ENCODE data around the gene NAALADL1. TPM values are rescaled to one million over a fixed set of nuclear protein-coding genes. Genes with fewer than 3 reads are reported as not detected.

NAALADL1 gene
- total RNA-seq, 1 experiment from 2014 or later: not detected

DNA sequence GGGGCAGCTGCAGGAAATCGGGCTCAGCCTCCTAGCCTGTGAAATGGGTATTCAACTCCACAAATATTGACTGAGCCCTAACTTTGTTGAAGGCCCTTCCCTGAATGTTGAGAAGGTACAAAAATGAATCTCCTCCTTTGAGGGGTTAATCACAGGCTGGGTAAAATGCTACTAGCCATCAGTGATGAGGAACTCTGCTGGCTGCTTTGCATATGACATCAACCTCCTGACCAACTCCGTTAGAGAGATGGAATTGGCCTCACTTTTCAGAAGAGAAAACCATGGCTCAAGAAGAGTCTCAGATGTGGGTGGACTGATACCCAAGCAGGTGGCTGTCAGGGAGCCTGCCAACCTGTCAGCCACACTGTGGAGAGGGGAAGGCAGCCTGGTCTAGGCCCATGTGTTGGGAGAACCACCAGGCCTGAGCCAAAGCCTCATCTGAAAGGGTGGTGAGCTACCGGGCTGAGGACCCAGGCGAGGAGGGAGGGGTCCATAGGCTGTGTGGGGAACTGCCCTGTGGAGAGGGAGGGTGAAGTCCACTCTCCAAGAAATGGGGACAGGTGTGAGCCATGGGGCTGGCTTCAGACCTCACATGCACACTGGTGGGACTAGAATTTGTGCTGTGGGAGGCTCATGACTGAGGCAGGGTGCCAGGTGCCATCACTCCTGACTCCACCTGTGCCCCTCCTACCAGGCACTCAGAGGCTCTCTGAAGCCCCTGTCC is 13.7 kb upstream of the NAALADL1 start:
- TF ChIP-seq, protein P1, sequence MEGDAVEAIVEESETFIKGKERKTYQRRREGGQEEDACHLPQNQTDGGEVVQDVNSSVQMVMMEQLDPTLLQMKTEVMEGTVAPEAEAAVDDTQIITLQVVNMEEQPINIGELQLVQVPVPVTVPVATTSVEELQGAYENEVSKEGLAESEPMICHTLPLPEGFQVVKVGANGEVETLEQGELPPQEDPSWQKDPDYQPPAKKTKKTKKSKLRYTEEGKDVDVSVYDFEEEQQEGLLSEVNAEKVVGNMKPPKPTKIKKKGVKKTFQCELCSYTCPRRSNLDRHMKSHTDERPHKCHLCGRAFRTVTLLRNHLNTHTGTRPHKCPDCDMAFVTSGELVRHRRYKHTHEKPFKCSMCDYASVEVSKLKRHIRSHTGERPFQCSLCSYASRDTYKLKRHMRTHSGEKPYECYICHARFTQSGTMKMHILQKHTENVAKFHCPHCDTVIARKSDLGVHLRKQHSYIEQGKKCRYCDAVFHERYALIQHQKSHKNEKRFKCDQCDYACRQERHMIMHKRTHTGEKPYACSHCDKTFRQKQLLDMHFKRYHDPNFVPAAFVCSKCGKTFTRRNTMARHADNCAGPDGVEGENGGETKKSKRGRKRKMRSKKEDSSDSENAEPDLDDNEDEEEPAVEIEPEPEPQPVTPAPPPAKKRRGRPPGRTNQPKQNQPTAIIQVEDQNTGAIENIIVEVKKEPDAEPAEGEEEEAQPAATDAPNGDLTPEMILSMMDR (conservative IDR thresholded peaks at IDR 0.05; ENCODE audit: low read depth, low read length): no peak
- TF ChIP-seq EZH2 (IDR thresholded peaks at IDR 0.05; ENCODE audit: borderline replicate concordance, low read depth, low read length, poor library complexity, severe bottlenecking): no peak
- Histone ChIP-seq H3K36me3 (ENCODE audit: insufficient read depth, low read length, poor library complexity, severe bottlenecking) (peaks cover 9% of the 10 kb centered on the region), H3K27me3 (replicated peaks; ENCODE audit: insufficient read depth, low read depth, low read length, poor library complexity) (no peaks in the 10 kb centered on the region), H3K27ac (ENCODE audit: low read depth, low read length, poor library complexity, severe bottlenecking) (no peak overlapping the region), H3K4me3 (ENCODE audit: low read depth, low read length, poor library complexity, severe bottlenecking) (no peak overlapping the region), H3K4me1 (ENCODE audit: insufficient read depth, low read length, poor library complexity, severe bottlenecking) (peaks cover 3% of the 10 kb centered on the region), H3K9me3 (ENCODE audit: low read depth, low read length, poor library complexity, severe bottlenecking) (no peaks in the 10 kb centered on the region)
- ChIA-PET POLR2A (ENCODE audit: low non-redundant PET) (no interaction called here), CTCF (no interaction called here)
- DNase-seq (ENCODE audit: low spot score): no peak
- no TSS peak for BruUV-seq (replicated peaks)
- intact Hi-C loops (cut with micrococcal nuclease; ENCODE audit: unreplicated experiment): no loop called here

DNA sequence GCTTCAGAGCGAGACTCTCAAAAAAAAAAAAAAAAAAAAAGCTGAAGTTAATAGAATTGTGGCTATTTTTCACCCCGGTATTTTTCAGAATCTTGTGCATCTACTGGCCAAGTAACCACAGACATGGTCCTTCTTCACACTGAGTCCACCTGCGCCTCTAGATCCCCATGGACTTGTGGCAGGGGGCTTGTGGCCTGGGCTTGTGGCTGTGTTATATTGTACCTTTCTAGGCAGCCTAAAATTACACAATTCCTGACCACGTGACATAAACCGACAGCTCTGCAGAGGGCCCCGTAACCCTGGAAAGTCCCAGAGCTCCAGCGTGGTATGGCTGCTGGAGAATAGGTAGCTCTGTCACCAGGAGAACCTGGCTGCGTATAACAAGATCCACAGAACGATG is 10.9 kb upstream of the NAALADL1 start:
- TF ChIP-seq, protein P1 (conservative IDR thresholded peaks at IDR 0.05; ENCODE audit: low read depth, low read length): no peak
- BruUV-seq (replicated peaks): no TSS peak
- Histone ChIP-seq H3K27ac (ENCODE audit: low read depth, low read length, poor library complexity, severe bottlenecking) (no peak overlapping the region), H3K9me3 (ENCODE audit: low read depth, low read length, poor library complexity, severe bottlenecking) (no peaks in the 10 kb centered on the region), H3K4me1 (ENCODE audit: insufficient read depth, low read length, poor library complexity, severe bottlenecking) (peaks cover 3% of the 10 kb centered on the region), H3K27me3 (replicated peaks; ENCODE audit: insufficient read depth, low read depth, low read length, poor library complexity) (no peaks in the 10 kb centered on the region), H3K36me3 (ENCODE audit: insufficient read depth, low read length, poor library complexity, severe bottlenecking) (no peaks in the 10 kb centered on the region), H3K4me3 (ENCODE audit: low read depth, low read length, poor library complexity, severe bottlenecking) (no peak overlapping the region)
- no peak for DNase-seq (ENCODE audit: low spot score)
- intact Hi-C loops (cut with micrococcal nuclease; ENCODE audit: unreplicated experiment): no loop called here
- ChIA-PET POLR2A (ENCODE audit: low non-redundant PET) (no interaction called here), CTCF (interaction anchor here (0.6 kb wide), 1 partner anchor 819 kb away, joined by 5 read pairs; the partner anchor contains the start of gene FIBP)

DNA sequence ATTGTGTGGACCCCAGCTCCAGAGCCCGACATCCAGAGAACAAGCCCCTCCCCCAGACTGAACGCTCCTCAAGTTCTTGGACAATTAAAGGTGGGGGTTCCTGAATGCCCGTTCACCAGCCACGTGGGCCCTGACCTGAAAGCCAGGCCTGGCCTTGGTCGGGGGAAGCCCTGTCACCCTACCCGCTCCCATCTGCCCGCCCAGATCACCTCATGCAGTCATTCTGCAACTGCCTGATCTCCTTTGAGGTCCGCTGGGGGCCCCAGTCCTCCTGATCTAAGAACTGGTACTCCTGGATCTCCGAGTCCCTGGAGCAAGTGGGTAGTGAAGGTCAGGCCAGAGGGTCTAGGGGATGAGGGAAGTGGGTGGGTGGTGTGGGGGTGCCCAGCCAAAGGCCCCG is 9.1 kb upstream of the NAALADL1 start:
- intact Hi-C loops (cut with micrococcal nuclease; ENCODE audit: unreplicated experiment): no loop called here
- ChIA-PET POLR2A (ENCODE audit: low non-redundant PET) (no interaction called here), CTCF (no interaction called here)
- DNase-seq (ENCODE audit: low spot score): no peak
- Histone ChIP-seq H3K4me1 (ENCODE audit: insufficient read depth, low read length, poor library complexity, severe bottlenecking) (peaks cover 3% of the 10 kb centered on the region), H3K9me3 (ENCODE audit: low read depth, low read length, poor library complexity, severe bottlenecking) (no peaks in the 10 kb centered on the region), H3K4me3 (ENCODE audit: low read depth, low read length, poor library complexity, severe bottlenecking) (no peak overlapping the region), H3K36me3 (ENCODE audit: insufficient read depth, low read length, poor library complexity, severe bottlenecking) (no peaks in the 10 kb centered on the region), H3K27ac (ENCODE audit: low read depth, low read length, poor library complexity, severe bottlenecking) (no peak overlapping the region), H3K27me3 (replicated peaks; ENCODE audit: insufficient read depth, low read depth, low read length, poor library complexity) (no peaks in the 10 kb centered on the region)
- TF ChIP-seq, protein P1 (conservative IDR thresholded peaks at IDR 0.05; ENCODE audit: low read depth, low read length): no peak
- no peak for TF ChIP-seq EZH2 (IDR thresholded peaks at IDR 0.05; ENCODE audit: borderline replicate concordance, low read depth, low read length, poor library complexity, severe bottlenecking)
- no TSS peak for BruUV-seq (replicated peaks)
